ENCODE measurements around the gene HPS5. TPM values are rescaled to one million over a fixed set of nuclear protein-coding genes. Genes with fewer than 3 reads are reported as not detected.

The HPS5 gene

Small RNA genes lying within 50 kb of the gene (small RNA-seq; reads per million reads assigned to genes)
- gene RNA5SP333 (ENCODE audit: insufficient read depth) (not detected), gene RNA5SP334 (ENCODE audit: insufficient read depth) (not detected)
